ENCODE measurements around the gene UBAC2.
A peak's percentile ranks its signal among the peaks of the same experiment; 100 is the strongest.

UBAC2 gene

GRCh38 chr13:99200432-99201167 lies at the start of gene UBAC2:
Gene UBAC2, plus strand, starts transcription at chr13:99200854. Its CDS starts 55 bp downstream, at chr13:99200909.
- DNase-seq (ENCODE audit: low read depth in 2 of 2), result peak; percentile 89 to 97

DNA sequence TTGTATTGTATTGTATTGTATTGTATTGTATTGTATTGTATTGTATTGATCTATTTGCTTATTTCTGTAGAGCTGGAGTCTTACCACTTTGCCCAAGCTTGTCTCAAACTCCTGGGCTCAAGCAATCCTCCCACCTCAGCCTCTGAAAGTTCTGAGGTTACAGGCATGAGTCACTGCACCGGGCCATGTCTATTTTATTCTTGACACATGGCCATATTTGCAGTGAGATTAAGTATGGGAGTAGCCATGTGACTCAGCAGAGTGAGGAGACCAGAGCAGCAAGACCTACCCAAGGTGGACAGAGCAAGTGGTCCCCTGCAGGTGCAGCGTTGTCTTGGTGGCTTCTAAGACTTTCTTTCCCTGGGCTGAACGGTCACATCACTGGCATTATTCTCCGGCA lies 49.1 kb upstream of the UBAC2 start:
- no peak for DNase-seq (ENCODE audit: low read depth in 2 of 2)

DNA sequence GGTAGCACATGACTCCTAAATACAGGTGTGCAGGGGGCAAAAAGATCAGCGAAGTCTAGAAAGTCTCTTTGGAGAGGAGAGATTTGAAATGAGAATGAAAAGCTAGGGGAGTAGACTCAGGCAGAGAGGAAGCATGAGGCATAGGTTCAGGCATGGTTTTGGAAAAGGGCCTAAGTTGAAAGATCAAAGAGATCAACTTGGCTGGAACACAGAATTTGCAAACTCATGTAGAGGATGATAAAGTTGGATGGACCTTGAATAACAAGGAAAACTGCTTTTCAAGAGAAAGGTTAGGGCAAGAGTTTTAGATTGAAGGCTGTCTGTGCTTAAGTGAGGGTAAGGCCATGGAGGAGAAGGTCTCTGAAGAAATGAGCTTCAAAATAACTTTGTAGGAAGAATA lies 47.4 kb upstream of the UBAC2 start:
- no peak for DNase-seq (ENCODE audit: low read depth in 2 of 2)

DNA sequence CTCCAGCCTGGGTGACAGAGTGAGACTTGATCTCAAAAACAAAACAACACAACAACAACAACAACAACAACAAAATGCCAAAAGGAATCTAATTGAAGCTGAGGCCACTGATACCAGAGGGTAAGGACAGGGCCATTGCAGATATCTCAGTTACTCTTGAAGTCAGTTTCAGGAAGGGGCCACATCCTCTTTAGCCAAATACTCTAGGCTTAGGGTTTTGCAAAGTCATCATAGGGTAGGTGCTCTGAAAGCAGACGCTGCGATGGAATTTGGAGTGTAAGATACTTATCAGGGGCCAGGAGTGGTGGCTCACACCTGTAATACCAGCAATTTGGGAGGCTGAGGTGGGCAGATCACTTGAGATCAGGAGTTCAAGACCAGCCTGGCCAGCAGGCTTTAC lies 46.6 kb upstream of the UBAC2 start:
- no peak for DNase-seq (ENCODE audit: low read depth in 2 of 2)

DNA sequence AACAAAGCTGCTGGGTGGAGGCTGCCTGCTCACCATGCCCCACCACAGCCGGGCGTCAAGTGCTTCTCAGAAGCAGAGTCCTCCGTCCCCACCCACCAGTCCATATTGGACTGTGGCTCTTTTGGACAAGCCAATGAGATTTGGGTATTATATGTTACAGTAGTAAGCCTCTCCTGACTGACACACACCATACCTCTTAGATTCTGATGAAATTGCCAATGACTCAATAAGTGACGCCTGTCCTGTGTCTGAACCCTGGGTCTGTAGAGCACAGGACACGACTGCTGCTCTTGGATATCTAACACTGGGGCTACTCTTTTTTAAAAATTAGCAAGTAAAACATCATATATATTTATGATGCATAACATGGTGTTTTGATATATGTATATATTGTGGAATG lies 44.8 kb upstream of the UBAC2 start:
- no peak for DNase-seq (ENCODE audit: low read depth in 2 of 2)

- DNase-seq (ENCODE audit: low read depth in 2 of 2), result no peak
Observed at GRCh38 chr13:99157046-99157445, 43.6 kb upstream of the UBAC2 start.

GRCh38 chr13:99158846-99159245 lies 41.8 kb upstream of the UBAC2 start:
- DNase-seq (ENCODE audit: low read depth in 2 of 2), result no peak

GRCh38 chr13:99159331-99160061 lies 41.2 kb upstream of the UBAC2 start:
- DNase-seq (ENCODE audit: low read depth in 2 of 2), result no peak

GRCh38 chr13:99160415-99160814 lies 40.2 kb upstream of the UBAC2 start:
- DNase-seq (ENCODE audit: low read depth in 2 of 2), result no peak

DNA sequence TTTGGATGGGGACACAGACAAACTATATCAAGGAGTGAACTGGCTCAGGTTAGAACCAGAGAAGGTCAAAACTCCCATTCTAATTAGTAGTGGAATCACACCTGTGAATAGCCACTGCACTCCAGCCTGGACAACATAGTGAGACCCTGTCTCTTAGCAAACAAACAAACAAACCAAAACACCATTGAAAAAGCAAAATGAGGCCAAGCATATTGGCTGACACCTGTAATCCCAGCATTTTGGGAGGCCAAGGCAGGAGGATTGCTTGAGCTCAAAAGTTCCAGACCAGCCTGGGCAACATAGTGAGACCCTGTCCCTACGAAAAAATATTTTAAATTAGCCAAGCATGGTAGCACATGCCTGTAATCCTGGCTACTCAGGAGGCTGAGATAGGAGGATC lies 39.1 kb upstream of the UBAC2 start:
- no peak for DNase-seq (ENCODE audit: low read depth in 2 of 2)

DNA sequence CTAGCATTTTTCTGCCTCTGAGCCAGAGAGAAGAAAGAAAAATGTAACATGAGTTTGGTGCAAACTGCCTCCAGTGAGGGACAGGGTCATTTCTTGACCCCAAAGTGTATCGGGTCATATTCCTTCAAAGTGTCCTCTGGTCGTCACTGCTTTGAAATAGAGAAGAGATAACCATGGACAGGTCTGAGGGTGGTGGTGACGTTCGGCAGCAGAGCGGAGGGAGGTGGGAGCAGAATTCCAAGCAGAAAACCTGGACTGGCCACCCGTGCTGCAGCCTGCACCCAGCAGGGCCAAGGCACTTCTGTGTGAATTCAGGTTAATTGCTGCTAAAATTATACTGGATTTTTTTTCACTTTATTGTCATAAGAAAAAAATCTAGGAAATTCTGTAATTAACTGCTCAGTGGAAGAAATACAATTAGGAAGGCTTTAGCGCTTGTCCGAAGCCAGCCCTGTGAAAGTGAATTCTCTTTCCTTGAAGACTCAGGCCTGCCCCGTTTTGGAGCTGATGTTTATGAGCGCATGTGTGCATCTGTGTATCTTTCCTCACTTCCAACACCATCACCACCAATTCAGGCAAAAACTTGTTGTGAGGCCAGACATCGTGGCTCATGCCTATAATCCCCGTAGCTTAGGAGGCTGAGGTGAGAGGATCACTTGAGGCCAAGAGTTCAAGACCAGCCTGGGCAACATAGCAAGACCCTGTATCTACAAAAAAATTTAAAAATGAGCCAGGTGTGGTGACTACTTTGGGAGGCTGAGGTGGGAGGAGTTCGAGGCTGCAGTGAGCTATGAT lies 37.9 kb upstream of the UBAC2 start:
- no peak for DNase-seq (ENCODE audit: low read depth in 2 of 2)

DNA sequence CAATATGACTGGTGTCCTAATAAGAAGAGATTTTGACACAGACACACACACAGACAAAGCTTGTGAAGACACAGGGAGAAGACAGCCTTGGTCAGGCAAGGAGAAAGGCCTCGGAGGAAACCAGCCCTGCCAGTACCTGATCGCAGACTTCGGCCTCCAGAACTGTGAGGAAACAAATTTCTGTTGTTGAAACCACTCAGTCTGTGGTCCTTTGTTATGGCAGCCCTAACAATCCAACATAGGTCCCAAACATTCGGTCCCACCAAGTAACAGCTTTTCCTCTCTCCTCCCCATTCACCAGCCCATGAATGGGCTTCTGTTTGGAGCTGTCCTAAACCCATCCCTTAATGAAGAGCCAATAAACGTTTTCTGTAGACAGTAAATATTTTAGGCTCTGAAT lies 36.4 kb upstream of the UBAC2 start:
- no peak for DNase-seq (ENCODE audit: low read depth in 2 of 2)

GRCh38 chr13:99165753-99166587 lies 34.7 kb upstream of the UBAC2 start:
- DNase-seq (ENCODE audit: low read depth in 2 of 2), result no peak

DNA sequence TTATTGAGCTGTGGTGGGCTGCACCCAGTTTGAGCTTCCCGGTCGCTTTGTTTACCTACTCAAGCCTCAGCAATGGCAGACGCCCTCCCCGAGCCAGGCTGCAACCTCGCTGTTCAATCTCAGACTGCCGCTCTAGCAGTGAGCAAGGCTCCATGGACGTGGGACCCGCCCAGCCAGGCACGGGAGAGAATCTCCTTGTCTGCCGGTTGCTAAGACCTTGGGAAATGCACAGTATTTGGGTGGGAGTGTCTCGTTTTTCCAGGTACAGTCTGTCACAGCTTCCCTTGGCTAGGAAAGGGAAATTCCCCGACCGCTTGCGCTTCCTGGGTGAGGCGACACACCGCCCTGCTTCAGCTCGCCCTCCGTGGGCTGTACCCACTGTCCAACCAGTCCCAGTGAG lies 27.7 kb upstream of the UBAC2 start:
- DNase-seq (ENCODE audit: low read depth in 2 of 2), result no peak

GRCh38 chr13:99173606-99174005 lies 27.0 kb upstream of the UBAC2 start:
- no peak for DNase-seq (ENCODE audit: low read depth in 2 of 2)

DNA sequence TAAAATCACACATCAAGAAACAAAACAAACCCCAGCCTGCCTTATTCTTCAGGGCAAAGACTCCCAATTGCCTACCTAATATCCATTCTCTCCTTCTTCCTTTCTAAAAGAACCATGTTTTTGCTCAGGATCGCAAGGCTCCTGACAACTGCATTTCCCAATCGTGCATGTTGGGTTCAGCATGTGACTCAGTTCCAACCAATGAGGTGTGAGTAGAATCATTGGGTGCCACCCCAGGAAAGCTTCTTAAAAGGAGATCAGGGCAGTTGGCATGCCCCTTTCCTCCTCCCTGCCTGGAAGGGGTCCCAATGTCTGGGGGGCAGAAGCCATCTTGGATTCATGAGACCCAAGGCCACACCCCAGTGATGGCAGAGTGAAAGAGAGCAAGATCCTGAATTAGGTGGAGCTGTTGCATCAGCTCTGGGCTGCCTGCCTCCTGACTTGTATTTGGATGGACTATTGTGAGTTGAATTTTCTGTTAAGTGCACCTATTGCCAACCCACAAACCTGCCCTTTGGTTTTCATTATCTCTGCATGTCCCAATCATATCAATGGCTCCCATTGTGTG lies 26.0 kb upstream of the UBAC2 start:
- no peak for DNase-seq (ENCODE audit: low read depth in 2 of 2)

- peak; percentile 75 to 80 for DNase-seq (ENCODE audit: low read depth in 2 of 2)
Observed at GRCh38 chr13:99176309-99177276, 24.1 kb upstream of the UBAC2 start.

GRCh38 chr13:99178636-99179035 lies 22.0 kb upstream of the UBAC2 start:
- DNase-seq (ENCODE audit: low read depth in 2 of 2), result no peak

GRCh38 chr13:99179460-99179859 lies 21.2 kb upstream of the UBAC2 start:
- no peak for DNase-seq (ENCODE audit: low read depth in 2 of 2)

- no peak for DNase-seq (ENCODE audit: low read depth in 2 of 2)
Observed at GRCh38 chr13:99182439-99182838, 18.2 kb upstream of the UBAC2 start.

All from stimulated activated CD8-positive, alpha-beta memory T cell treated with anti-CD3 and anti-CD28 coated beads, Interleukin-7, amount 100 ng/mL, for 4 hours (primary cell).